Right renal cortex interstitium (tissue), 3 donors: ENCODE results near the gene COMMD10. TPM values are rescaled to one million over a fixed set of nuclear protein-coding genes. Genes with fewer than 3 reads are reported as not detected.

Experiments used
- polyA plus RNA-seq, 3 donors: library from polyadenylated mRNA; unstranded; fragments of 120-200 nt; gene quantifications; one replicate each; pipeline ENCODE4 v1.2.1, GENCODE V29; 2013; ENCODE audit not compliant: insufficient read length in 3 of 3

Gene COMMD10
- polyA plus RNA-seq, 3 donors: 61.2 to 68.7 (median 62.5) TPM

Other genes starting within 250 kb of the COMMD10 start
- 10 to 100 TPM; 47.2 to 53.1 (median 52.6) TPM for gene ATG12, start 243.5 kb upstream of the COMMD10 start, polyA plus RNA-seq
- 100 to 1,000 TPM; 119 to 139 (median 138) TPM for gene AP3S1, start 243.1 kb upstream of the COMMD10 start, polyA plus RNA-seq
- under 1 TPM; 0.58 to 0.71 (median 0.62) TPM for gene LVRN, start 122.5 kb upstream of the COMMD10 start, polyA plus RNA-seq
- gene ARL14EPL, start 52.6 kb upstream of the COMMD10 start, polyA plus RNA-seq: not detected